GM12878 (cell line): Measurements from ENCODE around the gene IL20RA. TPM values are rescaled to one million over a fixed set of nuclear protein-coding genes. Genes with fewer than 3 reads are reported as not detected.

ENCODE experiments used
- ATAC-seq: fragments of 200-7000 bp; cut with Tn5 transposase; 3 replicates; pipeline ENCODE4 v1.9.1; 2020; ENCODE audit warnings: mild to moderate bottlenecking, moderate library complexity
- BruUV-seq: library from RNA; stranded (reverse); fragments of 400-500 nt; replicated peaks from 2 replicates; lab custom pipeline; 2021; lab: Mats Ljungman, UMichigan
- CTCF ChIA-PET: fragments of 300-600 bp; sonication (Branson Sonifier 250); formaldehyde crosslinking; extraction: SDS; loops from one replicate; lab custom pipeline; 2021; ENCODE audit warnings: inconsistent platforms; lab: Yijun Ruan, JAX
- POLR2A ChIA-PET: fragments of 350-600 bp; formaldehyde crosslinking; extraction: SDS; loops from one replicate; lab custom pipeline; 2021; ENCODE audit warnings: inconsistent platforms; lab: Charles Lee
- RAD21 ChIA-PET: fragments of 300-600 bp; sonication (Branson Sonifier 250); formaldehyde crosslinking; loops from one replicate; lab custom pipeline; 2023; ENCODE audit warnings: antibody characterized with exemption; ENCODE audit not compliant: unreplicated experiment; lab: Charles Lee
- SMC1A ChIA-PET: fragments of 300-600 bp; sonication (Branson Sonifier 250); formaldehyde crosslinking; loops from one replicate; lab custom pipeline; 2023; ENCODE audit not compliant: unreplicated experiment, uncharacterized antibody; lab: Charles Lee
- DNase-seq: peaks from one replicate; pipeline ENCODE4 v3.0.0-alpha.2; 2011; ENCODE audit warnings: low read depth, low spot score
- FAIRE-seq: peaks from 3 replicates; lab custom pipeline; 2011; peaks lifted over from hg19 to GRCh38; lab: Jason Lieb, UNC
- H2AFZ ChIP-seq: 2 replicates; pipeline ENCODE4 v1.6.0; 2011; ENCODE audit warnings: low read depth, low read length, control low read depth; ENCODE audit not compliant: control insufficient read depth
- H3K27ac ChIP-seq: 2 replicates; pipeline ENCODE4 v1.5.1; 2011; ENCODE audit warnings: control low read depth; ENCODE audit not compliant: control insufficient read depth, insufficient read depth
- H3K27me3 ChIP-seq, 2 experiments: replicated peaks in 1 of 2; 2 replicates each; pipeline versions ENCODE4 v1.6.0 to v1.6.1; 2011; ENCODE audit warnings: low read length in 1 of 2; ENCODE audit not compliant: control insufficient read depth in 2 of 2, insufficient read depth in 2 of 2
- H3K36me3 ChIP-seq, 2 experiments: 2 replicates each; pipeline ENCODE4 v1.5.1; 2011; ENCODE audit warnings: low read length in 1 of 2; ENCODE audit not compliant: control insufficient read depth in 2 of 2, insufficient read depth in 2 of 2
- H3K4me1 ChIP-seq: 2 replicates; pipeline ENCODE4 v1.6.1; 2011; ENCODE audit warnings: mild to moderate bottlenecking, low read length, moderate library complexity, mixed read lengths; ENCODE audit not compliant: control insufficient read depth, insufficient read depth
- H3K4me2 ChIP-seq: 2 replicates; pipeline ENCODE4 v1.6.0; 2011; ENCODE audit warnings: control low read depth; ENCODE audit not compliant: control insufficient read depth, insufficient read depth
- H3K4me3 ChIP-seq: fragments of 200-600 bp; sonication (generic); 2 replicates; pipeline ENCODE4 v1.5.1; 2016
- H3K79me2 ChIP-seq: 2 replicates; pipeline ENCODE4 v1.6.0; 2011; ENCODE audit warnings: low read length; ENCODE audit not compliant: control insufficient read depth, insufficient read depth
- H3K9ac ChIP-seq: 2 replicates; pipeline ENCODE4 v1.8.0; 2011; ENCODE audit warnings: low read length, control low read depth, mixed read lengths; ENCODE audit not compliant: control insufficient read depth, insufficient read depth
- H3K9me3 ChIP-seq: replicated peaks from 3 replicates; pipeline ENCODE4 v1.5.1; 2011; ENCODE audit warnings: mild to moderate bottlenecking, low read length; ENCODE audit not compliant: control insufficient read depth, insufficient read depth
- H4K20me1 ChIP-seq: 2 replicates; pipeline ENCODE4 v1.6.0; 2011; ENCODE audit not compliant: control insufficient read depth, insufficient read depth
- CBX5 ChIP-seq: sonication (generic); IDR thresholded peaks from 2 replicates; pipeline ENCODE4 v1.6.1; 2016; ENCODE audit warnings: low read depth, moderate library complexity, mild to moderate bottlenecking, inconsistent platforms
- CHD2 ChIP-seq: IDR thresholded peaks from 2 replicates; pipeline ENCODE4 v1.6.1; 2011; ENCODE audit warnings: low read depth, low read length, improper control_type of control experiment, borderline replicate concordance
- CTCF ChIP-seq, 3 experiments: IDR thresholded peaks in 2 of 3; conservative IDR thresholded peaks in 1 of 3; 2 replicates each; pipeline ENCODE4 v1.5.1; 2011; ENCODE audit warnings: low read depth in 3 of 3, low read length in 3 of 3, mild to moderate bottlenecking in 3 of 3, control low read depth in 2 of 3, moderate library complexity in 2 of 3, inconsistent platforms in 1 of 3, mixed read lengths in 1 of 3; ENCODE audit not compliant: control insufficient read depth in 2 of 3, insufficient read depth in 1 of 3; ENCODE audit errors: extremely low read depth in 1 of 3
- E2F8 ChIP-seq: fragments of 450-650 bp; IDR thresholded peaks from 2 replicates; pipeline ENCODE4 v1.6.1; 2018; ENCODE audit warnings: mild to moderate bottlenecking, low read depth, moderate library complexity; ENCODE audit not compliant: partially characterized antibody
- HDAC2 ChIP-seq: fragments of 200-600 bp; sonication (generic); IDR thresholded peaks from 2 replicates; pipeline ENCODE4 v1.6.1; 2017
- MEF2B ChIP-seq: fragments of 450-650 bp; IDR thresholded peaks from 2 replicates; pipeline ENCODE4 v1.6.1; 2018; ENCODE audit warnings: mild to moderate bottlenecking, moderate library complexity; ENCODE audit not compliant: partially characterized antibody, poor library complexity, severe bottlenecking
- NFIC ChIP-seq: IDR thresholded peaks from 2 replicates; pipeline ENCODE4 v1.6.1; 2012; ENCODE audit warnings: low read depth, mild to moderate bottlenecking, inconsistent platforms, low read length, moderate library complexity
- RFX5 ChIP-seq: IDR thresholded peaks from 2 replicates; pipeline ENCODE4 v1.6.1; 2011; ENCODE audit warnings: low read depth, low read length, improper control_type of control experiment
- WGBS: methylation state at CpG from one replicate; pipeline ENCODE4 v1.1.6; 2016; ENCODE audit warnings: low lambda C conversion rate; ENCODE audit not compliant: insufficient replicate concordance, insufficient coverage; ENCODE audit errors: missing lambda C conversion rate; 5-methylcytosine and 5-hydroxymethylcytosine counted together
- in situ Hi-C: fragments of 300-500 bp; cut with MboI; formaldehyde crosslinking; loops from 9 replicates; pipeline ENCODE4 v1.14.3; 2018; ENCODE audit warnings: mixed read lengths
- intact Hi-C: fragments of 100-400 bp; cut with micrococcal nuclease; formaldehyde crosslinking; loops from one replicate; pipeline ENCODE4 v1.14.2; 2022; ENCODE audit not compliant: unreplicated experiment
- polyA plus RNA-seq, 11 experiments: library from polyadenylated mRNA; depleted of rRNA in 4 of 11; unstranded in 6 of 11; stranded (reverse) in 5 of 11; fragments of >200 nt; fragmentation: Nextera tagmentation in 4 of 11; fragmentation: Illumina TruSeq in 1 of 11; extraction: Ambion mirVana in 4 of 11; extraction: Trizol in 1 of 11; gene quantifications; 1 replicate in 1 of 11; 2 replicates in 10 of 11; pipeline versions ENCODE4 v1.2.1 to v1.2.3, GENCODE V29; 2011 to 2016; ENCODE audit warnings: inconsistent platforms in 2 of 11, missing spikeins in 2 of 11, low read depth in 1 of 11
- total RNA-seq, 4 experiments: library from RNA; depleted of rRNA in 3 of 4; stranded (reverse); fragments of >200 nt in 3 of 4; fragmentation: Illumina TruSeq in 1 of 4; extraction: Trizol in 1 of 4; gene quantifications; 2 replicates each; pipeline versions ENCODE4 v1.2.1 to v1.2.3, GENCODE V29; 2013 to 2021

Gene IL20RA
- total and polyA plus RNA-seq, 10 of the 15 experiments (the other 5 are each of a cell fraction or from before 2014, with no cell fraction given) = 0.02 to 0.16 (median 0.09) TPM; not detected in 3

GRCh38 chr6:137036566-137037300 lies 8.0 kb downstream of the IL20RA start:
- SMC1A ChIA-PET = interaction anchor here (0.9 to 1.3 kb wide), 2 partner anchors 11 to 69 kb away, joined by 3 to 4 read pairs; no protein-coding TSS in a partner anchor
- Histone ChIP-seq H4K20me1 (no peaks in the 10 kb centered on the region), H3K4me3 (no peak overlapping the region), H3K9ac (no peak overlapping the region), H3K4me1 (no peaks in the 10 kb centered on the region), H3K9me3 (peaks cover 1% of the 10 kb centered on the region), H3K27me3 (peaks cover 3% of the 10 kb centered on the region in 2 experiments; a peak in 1 of 4 replicates), H3K4me2 (no peak overlapping the region), H2AFZ (no peak overlapping the region), H3K36me3 (no peaks in the 10 kb centered on the region), H3K27ac (no peak overlapping the region), H3K79me2 (no peaks in the 10 kb centered on the region)
- in situ Hi-C loops (no loop called here), intact Hi-C loops (no loop called here)
- 15% methylated on average over 6 of the region's 6 CpGs for WGBS
- TF ChIP-seq CBX5 (no peak), MEF2B (no peak), CTCF (IDR thresholded peaks at IDR 0.05 in 2 of 3, conservative IDR thresholded peaks at IDR 0.05 in 1 of 3; ENCODE audit: control insufficient read depth in 2 of 3, extremely low read depth in 1 of 3, insufficient read depth in 1 of 3, low read depth in 3 of 3, low read length in 3 of 3) (no peak), RFX5 (no peak), HDAC2 (no peak), NFIC (no peak), E2F8 (no peak), CHD2 (no peak)
- POLR2A ChIA-PET = no interaction called here
- no peak for ATAC-seq
- no peak for DNase-seq
- no peak for FAIRE-seq
- no TSS peak for BruUV-seq
- RAD21 ChIA-PET = no interaction called here
- CTCF ChIA-PET = interaction anchor here (1.4 kb wide), 1 partner anchor 11 kb away, joined by 3 read pairs; no protein-coding TSS in a partner anchor
